ENCODE results near the gene FTO. TPM values are rescaled to one million over a fixed set of nuclear protein-coding genes. Genes with fewer than 3 reads are reported as not detected.

FTO gene
- total RNA-seq, 1 donor = 135 TPM

DNA sequence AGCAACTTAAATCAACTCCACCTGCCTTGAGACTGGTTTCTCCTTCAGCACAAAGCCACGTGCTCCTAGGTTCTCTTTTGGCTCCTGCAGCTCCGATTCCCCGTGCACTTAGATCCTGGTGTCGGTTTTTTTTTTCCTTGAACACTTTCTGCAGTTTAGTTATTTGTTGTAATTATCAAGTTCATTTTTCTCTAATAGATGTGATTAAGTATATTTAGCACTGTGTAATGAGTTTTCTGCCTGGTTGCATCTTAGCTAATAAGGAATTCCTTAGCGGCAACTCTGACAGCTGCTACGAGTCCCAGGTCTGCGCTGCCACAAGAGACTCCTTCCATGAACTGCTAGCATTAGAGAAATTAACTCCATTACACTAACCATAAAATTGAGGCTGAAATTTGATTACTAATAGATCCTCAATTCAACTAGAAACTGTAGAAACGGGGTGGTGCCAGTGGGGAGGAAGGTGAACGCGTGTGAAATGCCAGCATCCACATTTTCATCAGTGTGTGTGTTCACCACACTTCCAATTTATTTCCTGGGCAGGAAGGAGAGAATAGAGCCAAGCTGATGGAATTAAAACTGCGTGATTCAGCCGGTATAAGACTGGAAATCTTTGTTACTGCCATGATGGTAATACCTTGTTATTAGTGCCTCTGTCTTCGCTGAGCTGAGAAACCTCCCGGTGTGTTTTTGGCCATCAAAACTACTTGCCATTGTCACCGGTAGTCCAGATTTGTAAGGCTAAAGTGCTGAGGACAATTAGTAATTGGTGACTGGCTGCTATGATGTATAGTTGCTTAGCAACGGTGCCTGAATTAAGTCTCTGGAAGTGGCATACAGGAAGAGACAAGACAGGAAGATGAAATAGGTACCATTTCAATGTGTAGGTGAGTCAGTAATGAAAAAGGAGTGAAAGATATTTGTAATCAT, 350.2 kb downstream of the FTO start:
- DNase-seq (ENCODE audit: low read depth) = no peak
- TF ChIP-seq, protein P1, sequence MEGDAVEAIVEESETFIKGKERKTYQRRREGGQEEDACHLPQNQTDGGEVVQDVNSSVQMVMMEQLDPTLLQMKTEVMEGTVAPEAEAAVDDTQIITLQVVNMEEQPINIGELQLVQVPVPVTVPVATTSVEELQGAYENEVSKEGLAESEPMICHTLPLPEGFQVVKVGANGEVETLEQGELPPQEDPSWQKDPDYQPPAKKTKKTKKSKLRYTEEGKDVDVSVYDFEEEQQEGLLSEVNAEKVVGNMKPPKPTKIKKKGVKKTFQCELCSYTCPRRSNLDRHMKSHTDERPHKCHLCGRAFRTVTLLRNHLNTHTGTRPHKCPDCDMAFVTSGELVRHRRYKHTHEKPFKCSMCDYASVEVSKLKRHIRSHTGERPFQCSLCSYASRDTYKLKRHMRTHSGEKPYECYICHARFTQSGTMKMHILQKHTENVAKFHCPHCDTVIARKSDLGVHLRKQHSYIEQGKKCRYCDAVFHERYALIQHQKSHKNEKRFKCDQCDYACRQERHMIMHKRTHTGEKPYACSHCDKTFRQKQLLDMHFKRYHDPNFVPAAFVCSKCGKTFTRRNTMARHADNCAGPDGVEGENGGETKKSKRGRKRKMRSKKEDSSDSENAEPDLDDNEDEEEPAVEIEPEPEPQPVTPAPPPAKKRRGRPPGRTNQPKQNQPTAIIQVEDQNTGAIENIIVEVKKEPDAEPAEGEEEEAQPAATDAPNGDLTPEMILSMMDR (IDR thresholded peaks at IDR 0.05; ENCODE audit: insufficient read depth, low read length) = no peak
- H3K4me3 ChIP-seq (ENCODE audit: low read depth, low read length) = no peak overlapping the region

DNA sequence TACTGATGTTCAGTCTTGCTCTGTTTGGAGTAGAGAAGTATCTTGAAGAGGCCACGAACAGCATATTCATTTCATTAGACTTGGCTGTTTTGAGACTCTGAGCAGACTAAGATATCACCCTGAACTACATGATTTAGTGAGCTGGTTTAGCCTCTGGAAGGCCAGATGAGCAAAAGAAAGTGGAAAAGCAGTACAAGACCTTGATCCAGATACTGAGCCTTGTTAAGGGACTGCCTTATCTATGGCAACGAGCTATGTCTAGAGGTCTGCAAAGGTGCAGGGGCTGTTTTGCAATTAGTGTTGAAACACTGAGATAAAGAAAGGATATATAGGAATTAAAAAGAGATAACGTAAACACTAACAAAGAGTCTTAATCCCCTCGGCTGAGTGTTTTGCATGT, 351.2 kb downstream of the FTO start:
- H3K4me3 ChIP-seq (ENCODE audit: low read depth, low read length) = no peak overlapping the region
- DNase-seq (ENCODE audit: low read depth) = no peak
- TF ChIP-seq, protein P1 (IDR thresholded peaks at IDR 0.05; ENCODE audit: insufficient read depth, low read length) = no peak

DNA sequence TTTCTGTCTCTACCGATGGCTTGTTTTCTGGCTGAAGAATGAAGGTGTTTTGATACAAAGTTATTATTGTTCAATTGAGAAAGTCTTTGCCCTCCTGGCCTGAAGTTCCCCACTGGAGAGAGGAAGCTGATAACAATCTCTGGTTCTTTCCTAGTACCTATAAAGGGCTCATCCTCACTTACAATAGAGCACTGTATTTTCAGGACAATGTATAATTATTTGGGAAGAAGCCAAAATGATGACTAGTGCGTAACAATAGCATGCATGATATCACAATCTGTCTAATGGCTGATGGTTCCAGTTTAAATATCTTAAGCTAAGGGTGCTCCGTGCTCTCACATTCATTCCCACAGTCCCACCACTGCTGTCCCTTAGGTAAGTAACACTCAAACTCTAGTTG, 351.9 kb downstream of the FTO start:
- DNase-seq (ENCODE audit: low read depth) = no peak
- no peak overlapping the region for H3K4me3 ChIP-seq (ENCODE audit: low read depth, low read length)
- TF ChIP-seq, protein P1 (IDR thresholded peaks at IDR 0.05; ENCODE audit: insufficient read depth, low read length) = no peak

DNA sequence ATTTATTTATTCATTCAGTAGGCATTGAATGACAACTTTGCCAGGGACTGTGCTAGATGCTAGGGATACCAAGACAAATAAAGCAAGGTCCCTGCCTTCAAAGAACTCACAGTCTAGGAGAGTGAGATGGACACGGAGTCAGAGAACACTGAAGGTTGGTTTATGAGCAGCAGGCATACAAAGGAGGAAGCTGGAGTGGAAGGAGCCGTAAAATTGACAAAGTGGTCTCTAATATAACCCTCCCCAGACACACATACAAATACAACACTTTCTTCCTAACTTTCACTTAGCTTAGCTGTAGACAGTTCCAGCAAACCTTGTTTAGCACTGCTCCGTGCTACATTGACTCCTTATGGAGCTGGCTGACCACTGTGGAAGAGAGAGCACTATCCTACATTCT, 353.0 kb downstream of the FTO start:
- no peak overlapping the region for H3K4me3 ChIP-seq (ENCODE audit: low read depth, low read length)
- DNase-seq (ENCODE audit: low read depth) = no peak
- TF ChIP-seq, protein P1 (IDR thresholded peaks at IDR 0.05; ENCODE audit: insufficient read depth, low read length) = no peak

DNA sequence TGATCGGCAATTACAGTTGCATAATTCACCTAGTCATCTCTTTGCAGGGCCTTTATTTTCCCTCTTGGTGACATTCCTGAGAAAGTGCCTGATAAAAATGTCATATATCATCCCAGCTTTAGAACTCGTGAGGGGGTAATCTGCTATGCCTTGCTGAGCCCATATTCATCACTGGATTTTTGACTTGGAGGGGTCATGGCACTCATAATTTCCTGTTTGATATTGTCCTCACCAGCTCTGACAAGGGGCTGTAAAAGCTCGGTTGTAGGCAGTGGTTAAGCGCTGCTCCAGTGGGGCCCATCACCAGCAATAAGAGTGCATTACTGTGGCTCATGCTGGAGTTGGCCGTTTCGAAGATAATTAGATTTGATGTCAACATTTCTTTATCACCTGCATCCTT, 355.4 kb downstream of the FTO start:
- TF ChIP-seq, protein P1 (IDR thresholded peaks at IDR 0.05; ENCODE audit: insufficient read depth, low read length) = no peak
- DNase-seq (ENCODE audit: low read depth) = no peak
- H3K4me3 ChIP-seq (ENCODE audit: low read depth, low read length) = no peak overlapping the region

DNA sequence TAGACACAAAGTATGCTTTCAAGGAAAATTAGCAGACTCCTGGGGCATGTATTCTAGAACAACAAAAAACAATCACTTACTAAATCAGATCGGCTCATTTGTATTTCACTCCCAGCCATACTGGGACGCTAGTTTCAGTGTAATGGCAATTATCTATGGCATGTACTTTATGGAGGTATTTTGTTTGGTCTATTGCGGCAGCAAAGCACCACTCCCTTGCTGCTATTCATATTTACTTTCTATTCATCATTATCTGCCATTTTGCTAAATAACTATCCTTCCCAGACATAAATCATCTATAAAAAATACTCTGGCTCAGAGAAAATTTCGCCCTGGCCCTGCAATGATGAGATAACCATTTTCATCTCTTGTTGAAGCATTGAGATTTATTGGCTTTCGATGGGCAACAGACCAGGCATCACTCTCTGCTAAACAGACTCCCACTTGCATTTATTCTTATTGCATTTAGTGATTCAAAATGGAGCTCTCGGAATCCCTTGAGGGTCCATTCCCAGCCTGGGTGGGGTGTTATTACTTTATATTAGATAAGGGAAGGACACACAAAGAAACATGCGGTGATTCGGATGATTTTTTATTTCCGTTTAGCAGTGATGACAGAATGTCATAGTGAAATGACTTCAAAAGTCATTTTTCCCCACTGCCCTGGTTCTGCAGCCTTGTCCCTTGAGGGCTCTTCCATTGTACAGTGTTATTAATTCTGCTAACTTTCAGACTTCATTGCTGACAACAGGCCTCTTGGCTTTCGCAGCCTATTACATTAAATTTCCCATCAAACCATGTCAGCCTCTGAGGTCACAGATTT, 356.9 kb downstream of the FTO start:
- TF ChIP-seq, protein P1 (IDR thresholded peaks at IDR 0.05; ENCODE audit: insufficient read depth, low read length) = no peak
- no peak for DNase-seq (ENCODE audit: low read depth)
- no peak overlapping the region for H3K4me3 ChIP-seq (ENCODE audit: low read depth, low read length)

All from fibroblast of the aortic adventitia (primary cell).